Thymus (tissue), 11 donors: ENCODE measurements around the gene MXD4. TPM values are rescaled to one million over a fixed set of nuclear protein-coding genes. Genes with fewer than 3 reads are reported as not detected.

Experiments used
- DNase-seq, 9 donors: peaks; one replicate each; pipeline ENCODE4 v3.0.0-alpha.2; 2013; ENCODE audit warnings: low spot score in 9 of 9, low read depth in 6 of 9, missing footprints in 1 of 9
- H3K27ac ChIP-seq, 2 donors: one replicate each; pipeline ENCODE4 v1.5.1; 2013; ENCODE audit warnings: control low read depth in 1 of 2, low read depth in 1 of 2, low read length in 1 of 2, mild to moderate bottlenecking in 1 of 2, moderate library complexity in 1 of 2
- H3K27me3 ChIP-seq, 2 donors: one replicate each; pipeline ENCODE4 v1.5.1; 2013; ENCODE audit warnings: low read length in 1 of 2; ENCODE audit not compliant: control insufficient read depth in 2 of 2, insufficient read depth in 1 of 2
- H3K36me3 ChIP-seq, 2 donors: one replicate each; pipeline ENCODE4 v1.5.1; 2013; ENCODE audit warnings: low read length in 1 of 2, mild to moderate bottlenecking in 1 of 2, moderate library complexity in 1 of 2; ENCODE audit not compliant: control insufficient read depth in 2 of 2, insufficient read depth in 2 of 2
- H3K4me1 ChIP-seq, 2 donors: one replicate each; pipeline ENCODE4 v1.5.1; 2013; ENCODE audit warnings: low read length in 2 of 2; ENCODE audit not compliant: control insufficient read depth in 2 of 2, insufficient read depth in 2 of 2
- H3K4me3 ChIP-seq, 2 donors: one replicate each; pipeline ENCODE4 v1.5.1; 2013; ENCODE audit warnings: low read length in 2 of 2, control low read depth in 1 of 2, mild to moderate bottlenecking in 1 of 2
- H3K9me3 ChIP-seq, 2 donors: one replicate each; pipeline ENCODE4 v1.5.1; 2013; ENCODE audit warnings: low read length in 1 of 2, mild to moderate bottlenecking in 1 of 2; ENCODE audit not compliant: control insufficient read depth in 2 of 2, insufficient read depth in 1 of 2
- WGBS: extraction: QIAGEN DNeasy Blood & Tissue Kit; methylation state at CpG from one replicate; pipeline ENCODE4 v1.1.7; 2013; 5-methylcytosine and 5-hydroxymethylcytosine counted together
- polyA plus RNA-seq: library from polyadenylated mRNA; stranded (reverse); fragments of 200-250 nt; gene quantifications from one replicate; pipeline ENCODE4 v1.2.3, GENCODE V29; 2013
- total RNA-seq: library from RNA; stranded (reverse); fragments of 120-200 nt; gene quantifications from one replicate; pipeline ENCODE4 v1.2.4, GENCODE V29; 2013
- donor health status: healthy.

The MXD4 gene
- total and polyA plus RNA-seq, 2 donors = 47.5 to 72.7 TPM

- Histone ChIP-seq H3K27ac (no peak overlapping the region), H3K27me3 (peaks cover 0 to 3% of the 10 kb centered on the region in 2 donors), H3K4me3 (no peak overlapping the region), H3K9me3 (no peaks in the 10 kb centered on the region), H3K36me3 (no peaks in the 10 kb centered on the region), H3K4me1 (peaks cover 0 to 12% of the 10 kb centered on the region in 2 donors)
- DNase-seq = no peak
- 85% methylated on average over 15 of the region's 15 CpGs for WGBS
Measured at GRCh38 chr4:2273221-2273620, 11.3 kb upstream of the MXD4 start.

- H3K9me3 ChIP-seq = no peaks in the 10 kb centered on the region
- 85% methylated on average over 6 of the region's 6 CpGs for WGBS
- peaks cover 0 to 3% of the 10 kb centered on the region in 2 donors for H3K27me3 ChIP-seq
- no peak for DNase-seq
- H3K4me1 ChIP-seq = peaks cover 0 to 12% of the 10 kb centered on the region in 2 donors
- H3K4me3 ChIP-seq = no peak overlapping the region
- no peaks in the 10 kb centered on the region for H3K36me3 ChIP-seq
- no peak overlapping the region for H3K27ac ChIP-seq
Measured at GRCh38 chr4:2272828-2273120, 10.9 kb upstream of the MXD4 start.

- WGBS = 95% methylated on average over 25 of the region's 25 CpGs
- DNase-seq = no peak
- peaks cover 0 to 5% of the 10 kb centered on the region in 2 donors for H3K27me3 ChIP-seq
- peaks cover 0 to 12% of the 10 kb centered on the region in 2 donors for H3K4me1 ChIP-seq
- no peaks in the 10 kb centered on the region for H3K36me3 ChIP-seq
- no peak overlapping the region for H3K4me3 ChIP-seq
- H3K9me3 ChIP-seq = no peaks in the 10 kb centered on the region
- H3K27ac ChIP-seq = no peak overlapping the region
Measured at GRCh38 chr4:2272026-2272827, 10.3 kb upstream of the MXD4 start.

GRCh38 chr4:2271279-2272025 lies 9.5 kb upstream of the MXD4 start:
- Histone ChIP-seq H3K36me3 (no peaks in the 10 kb centered on the region), H3K9me3 (no peaks in the 10 kb centered on the region), H3K4me1 (peaks cover 0 to 12% of the 10 kb centered on the region in 2 donors), H3K4me3 (no peak overlapping the region), H3K27ac (no peak overlapping the region), H3K27me3 (peaks cover 0 to 5% of the 10 kb centered on the region in 2 donors)
- WGBS = 95% methylated on average over 27 of the region's 27 CpGs
- no peak for DNase-seq

GRCh38 chr4:2270341-2271165 lies 8.6 kb upstream of the MXD4 start:
- H3K27me3 ChIP-seq = peaks cover 0 to 5% of the 10 kb centered on the region in 2 donors
- H3K4me1 ChIP-seq = peaks cover 0 to 17% of the 10 kb centered on the region in 2 donors
- 94% methylated on average over 34 of the region's 34 CpGs for WGBS
- no peaks in the 10 kb centered on the region for H3K9me3 ChIP-seq
- no peak for DNase-seq
- H3K4me3 ChIP-seq = no peak overlapping the region
- H3K36me3 ChIP-seq = no peaks in the 10 kb centered on the region
- H3K27ac ChIP-seq = no peak overlapping the region

- no peaks in the 10 kb centered on the region for H3K9me3 ChIP-seq
- no peak overlapping the region for H3K27ac ChIP-seq
- peaks cover under 1 to 18% of the 10 kb centered on the region in 2 donors for H3K4me1 ChIP-seq
- H3K27me3 ChIP-seq = peaks cover 0 to 5% of the 10 kb centered on the region in 2 donors
- H3K36me3 ChIP-seq = no peaks in the 10 kb centered on the region
- WGBS = 89% methylated on average over 12 of the region's 12 CpGs
- H3K4me3 ChIP-seq = no peak overlapping the region
- DNase-seq = no peak
Measured at GRCh38 chr4:2269618-2270163, 7.8 kb upstream of the MXD4 start.

GRCh38 chr4:2269206-2269531 lies 7.3 kb upstream of the MXD4 start:
- Histone ChIP-seq H3K9me3 (no peaks in the 10 kb centered on the region), H3K4me1 (peaks cover 6 to 23% of the 10 kb centered on the region in 2 donors), H3K27ac (no peak overlapping the region), H3K4me3 (no peak overlapping the region), H3K36me3 (no peaks in the 10 kb centered on the region), H3K27me3 (peaks cover 0 to 5% of the 10 kb centered on the region in 2 donors)
- DNase-seq = no peak
- 89% methylated on average over 6 of the region's 6 CpGs for WGBS

- no peak overlapping the region for H3K27ac ChIP-seq
- H3K36me3 ChIP-seq = no peaks in the 10 kb centered on the region
- no peaks in the 10 kb centered on the region for H3K9me3 ChIP-seq
- DNase-seq = no peak
- 87% methylated on average over 22 of the region's 22 CpGs for WGBS
- H3K4me1 ChIP-seq = peaks cover 12 to 24% of the 10 kb centered on the region in 2 donors
- no peak overlapping the region for H3K4me3 ChIP-seq
- peaks cover 0 to 5% of the 10 kb centered on the region in 2 donors for H3K27me3 ChIP-seq
Measured at GRCh38 chr4:2268357-2269205, 6.7 kb upstream of the MXD4 start.
